ENCODE data around the gene RHOV. TPM values are rescaled to one million over a fixed set of nuclear protein-coding genes. Genes with fewer than 3 reads are reported as not detected.
"Not testable (repeated sequence)": the region's sequence is repeated elsewhere in the genome, so short reads cannot be mapped to it uniquely, and the experiment has no call there.

Gene RHOV
- total RNA-seq, 2 experiments from 2014 or later = 0.29 to 0.53 TPM

GRCh38 chr15:40869686-40870085 lies 4.3 kb downstream of the RHOV start:
- Mint-ChIP-seq H3K27ac (no peak overlapping the region), H3K27me3 (peaks cover 5% of the 10 kb centered on the region), H3K9me3 (no peaks in the 10 kb centered on the region), H3K4me1 (ENCODE audit: low read depth) (peaks cover 16% of the 10 kb centered on the region), H3K36me3 (no peaks in the 10 kb centered on the region), H3K4me3 (no peak overlapping the region)
- no peak for DNase-seq
- CTCF ChIA-PET = interaction anchor here (1.1 to 5.0 kb wide), 3 partner anchors 9 to 25 kb away, joined by 4 to 29 read pairs (median 8); partner anchors contain the start of gene VPS18
- intact Hi-C loops (cut with micrococcal nuclease) = no loop called here
- POLR2A ChIA-PET = interaction anchor here (1.2 to 1.4 kb wide), 2 partner anchors 9 to 24 kb away, joined by 3 to 5 read pairs; partner anchors contain the start of gene VPS18

- no peak overlapping the region for H3K27ac Mint-ChIP-seq
- ChIA-PET CTCF (no interaction called here), POLR2A (no interaction called here)
- no peak overlapping the region for H3K4me3 Mint-ChIP-seq
- intact Hi-C loops (cut with micrococcal nuclease) = no loop called here
- peaks cover 9% of the 10 kb centered on the region for H3K4me1 Mint-ChIP-seq (ENCODE audit: low read depth)
- no peak for DNase-seq
- no peaks in the 10 kb centered on the region for H3K27me3 Mint-ChIP-seq
- H3K9me3 Mint-ChIP-seq = no peaks in the 10 kb centered on the region
- no peaks in the 10 kb centered on the region for H3K36me3 Mint-ChIP-seq
Observed at GRCh38 chr15:40867199-40867598, 6.8 kb downstream of the RHOV start.

DNA sequence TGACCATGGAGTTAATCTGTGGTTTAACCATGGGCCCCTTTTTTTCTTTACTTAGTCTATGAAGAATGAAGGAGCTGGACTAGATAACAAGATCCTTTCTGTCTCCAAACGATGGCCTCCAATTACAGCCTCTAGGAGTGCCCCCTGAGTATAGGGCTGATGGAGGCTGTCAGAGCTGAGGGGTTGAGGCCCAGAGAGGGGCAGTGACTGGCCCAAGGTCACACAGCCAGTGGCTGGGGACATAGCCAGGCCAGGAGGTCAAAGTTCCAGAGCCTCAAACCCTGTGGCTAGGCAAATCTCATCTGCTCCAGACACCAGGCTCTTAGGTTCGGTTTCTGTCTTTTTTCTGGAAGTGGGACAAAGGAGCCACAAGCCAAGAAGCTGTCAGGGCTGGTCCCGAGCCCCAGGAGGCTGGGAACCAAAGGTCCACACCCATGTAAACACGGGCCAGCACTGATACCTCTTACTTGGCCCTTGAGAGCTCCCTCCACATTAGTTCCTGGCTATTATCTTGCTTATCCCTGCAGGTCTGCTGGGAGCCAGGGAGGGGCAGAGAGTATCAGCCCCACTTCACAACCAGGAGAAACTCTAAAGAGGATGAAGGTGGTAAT lies 10.3 kb downstream of the RHOV start:
- ChIA-PET CTCF (interaction anchor here (0.6 to 9.9 kb wide), 3 partner anchors 9 to 24 kb away, joined by 4 to 267 read pairs (median 9); partner anchors contain the start of gene RHOV), POLR2A (no interaction called here)
- Mint-ChIP-seq H3K4me3 (no peak overlapping the region), H3K27me3 (no peaks in the 10 kb centered on the region), H3K36me3 (no peaks in the 10 kb centered on the region), H3K4me1 (ENCODE audit: low read depth) (peaks cover 5% of the 10 kb centered on the region), H3K9me3 (no peaks in the 10 kb centered on the region), H3K27ac (no peak overlapping the region)
- DNase-seq = no peak
- intact Hi-C loops (cut with micrococcal nuclease) = no loop called here

GRCh38 chr15:40861147-40861546 lies 12.9 kb downstream of the RHOV start:
- H3K27ac Mint-ChIP-seq; H3K27me3 Mint-ChIP-seq; H3K9me3 Mint-ChIP-seq; H3K36me3 Mint-ChIP-seq; intact Hi-C loops (cut with micrococcal nuclease); H3K4me1 Mint-ChIP-seq (ENCODE audit: low read depth); H3K4me3 Mint-ChIP-seq; POLR2A ChIA-PET; DNase-seq: not testable (repeated sequence)
- CTCF ChIA-PET = interaction anchor here (0.7 to 9.9 kb wide), 5 partner anchors 10 to 27 kb away, joined by 3 to 267 read pairs (median 3); partner anchors contain the start of gene RHOV

GRCh38 chr15:40859206-40859851 lies 14.7 kb downstream of the RHOV start:
- Mint-ChIP-seq H3K27ac (no peak overlapping the region), H3K4me3 (no peak overlapping the region), H3K36me3 (no peaks in the 10 kb centered on the region), H3K9me3 (no peaks in the 10 kb centered on the region), H3K27me3 (no peaks in the 10 kb centered on the region), H3K4me1 (ENCODE audit: low read depth) (peaks cover 5% of the 10 kb centered on the region)
- ChIA-PET POLR2A (interaction anchor here (1.7 to 2.5 kb wide), 2 partner anchors 35 to 38 kb away, joined by 6 to 20 read pairs; partner anchors contain the start of gene VPS18), CTCF (interaction anchor here (0.6 to 9.9 kb wide), 47 partner anchors 9 to 486 kb away, joined by 3 to 267 read pairs (median 4); partner anchors contain the start of genes CHP1, DNAJC17, PPP1R14D and RPUSD2)
- DNase-seq = peak; percentile 92
- intact Hi-C loops (cut with micrococcal nuclease) = loop anchor here (1.0 kb wide), 2 partner anchors 14 to 35 kb away; partner anchors contain the start of gene VPS18

- no peaks in the 10 kb centered on the region for H3K9me3 Mint-ChIP-seq
Observed at GRCh38 chr15:40858706-40859105, 15.3 kb downstream of the RHOV start.

DNA sequence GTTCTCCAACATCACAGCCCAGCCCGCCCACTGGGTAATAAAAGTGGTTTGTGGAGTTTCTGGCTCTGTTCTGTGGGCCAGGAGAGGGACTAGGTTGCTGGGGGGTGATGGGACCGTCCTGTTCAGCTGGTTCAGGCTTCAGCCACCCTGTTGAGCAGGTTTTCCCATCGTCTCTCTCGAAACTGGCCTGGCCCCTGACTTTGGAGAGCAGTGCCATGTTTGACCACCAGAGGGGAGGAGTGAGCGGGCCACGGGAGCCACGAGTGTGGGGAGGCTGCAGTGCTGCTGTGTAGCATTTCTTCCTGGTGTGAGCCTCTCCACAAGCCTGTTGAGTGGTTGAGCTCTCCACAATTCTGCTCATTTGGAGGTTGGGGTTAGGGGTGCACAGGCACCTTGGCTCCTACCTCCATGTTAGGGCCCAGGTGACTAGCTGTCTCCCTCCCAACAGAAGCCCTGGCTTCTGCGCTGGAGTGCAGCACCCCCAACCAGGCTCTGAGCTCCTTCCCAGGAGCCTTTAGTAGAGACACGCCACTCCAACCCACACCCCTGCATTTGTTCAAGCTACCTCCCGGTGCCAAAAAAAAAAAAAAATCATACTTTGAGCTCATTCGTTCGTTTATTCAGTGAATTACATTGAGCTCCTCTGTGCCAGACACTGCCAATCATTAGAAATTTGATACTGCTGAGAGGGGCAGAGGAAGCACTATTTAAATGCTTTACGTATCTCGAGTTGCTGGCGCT lies 16.3 kb downstream of the RHOV start:
- Mint-ChIP-seq H3K27ac (no peak overlapping the region), H3K4me1 (ENCODE audit: low read depth) (peaks cover 5% of the 10 kb centered on the region), H3K27me3 (no peaks in the 10 kb centered on the region), H3K4me3 (no peak overlapping the region), H3K36me3 (no peaks in the 10 kb centered on the region), H3K9me3 (no peaks in the 10 kb centered on the region)
- intact Hi-C loops (cut with micrococcal nuclease) = no loop called here
- ChIA-PET CTCF (interaction anchor here (0.6 to 9.9 kb wide), 55 partner anchors 13 to 426 kb away, joined by 3 to 267 read pairs (median 4); partner anchors contain the start of genes C15orf62, CHAC1, DNAJC17 and PPP1R14D), POLR2A (interaction anchor here (0.6 to 2.5 kb wide), 6 partner anchors 13 to 40 kb away, joined by 3 to 20 read pairs (median 4); partner anchors contain the start of genes RHOV and VPS18)
- peak; percentile 88 for DNase-seq

More at GRCh38 chr15:40858706-40859105, 15.3 kb downstream of the RHOV start:
- intact Hi-C loops (cut with micrococcal nuclease) = loop anchor here (1.0 kb wide), 2 partner anchors 15 to 36 kb away; partner anchors contain the start of gene VPS18
- no peaks in the 10 kb centered on the region for H3K36me3 Mint-ChIP-seq
- CTCF ChIA-PET = interaction anchor here (0.6 to 9.9 kb wide), 52 partner anchors 8 to 374 kb away, joined by 3 to 267 read pairs (median 4); partner anchors contain the start of genes C15orf62, CHP1, DNAJC17 and PPP1R14D
- H3K4me1 Mint-ChIP-seq (ENCODE audit: low read depth) = peaks cover 5% of the 10 kb centered on the region
- H3K4me3 Mint-ChIP-seq = no peak overlapping the region
- no peaks in the 10 kb centered on the region for H3K27me3 Mint-ChIP-seq
- no peak overlapping the region for H3K27ac Mint-ChIP-seq
- no peak for DNase-seq
- POLR2A ChIA-PET = interaction anchor here (1.0 to 2.5 kb wide), 4 partner anchors 15 to 39 kb away, joined by 3 to 20 read pairs (median 6); partner anchors contain the start of genes RHOV and VPS18

DNA sequence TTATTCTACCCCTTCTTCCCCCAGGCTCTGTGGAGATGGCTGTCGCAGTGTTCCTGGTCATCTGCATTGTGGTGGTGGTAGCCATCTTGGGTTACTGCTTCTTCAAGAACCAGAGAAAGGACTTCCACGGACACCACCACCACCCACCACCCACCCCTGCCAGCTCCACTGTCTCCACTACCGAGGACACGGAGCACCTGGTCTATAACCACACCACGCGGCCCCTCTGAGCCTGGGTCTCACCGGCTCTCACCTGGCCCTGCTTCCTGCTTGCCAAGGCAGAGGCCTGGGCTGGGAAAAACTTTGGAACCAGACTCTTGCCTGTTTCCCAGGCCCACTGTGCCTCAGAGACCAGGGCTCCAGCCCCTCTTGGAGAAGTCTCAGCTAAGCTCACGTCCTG lies 17.3 kb downstream of the RHOV start:
- H3K36me3 Mint-ChIP-seq = no peaks in the 10 kb centered on the region
- CTCF ChIA-PET = interaction anchor here (0.7 to 9.9 kb wide), 15 partner anchors 12 to 265 kb away, joined by 3 to 267 read pairs (median 6); partner anchors contain the start of genes C15orf62, RAD51 and SPINT1
- POLR2A ChIA-PET = interaction anchor here (1.2 kb wide), 1 partner anchor 12 kb away, joined by 3 read pairs; no protein-coding TSS in a partner anchor
- H3K4me3 Mint-ChIP-seq = no peak overlapping the region
- intact Hi-C loops (cut with micrococcal nuclease) = no loop called here
- no peaks in the 10 kb centered on the region for H3K9me3 Mint-ChIP-seq
- H3K4me1 Mint-ChIP-seq (ENCODE audit: low read depth) = peaks cover 5% of the 10 kb centered on the region
- no peaks in the 10 kb centered on the region for H3K27me3 Mint-ChIP-seq
- H3K27ac Mint-ChIP-seq = no peak overlapping the region
- no peak for DNase-seq

GRCh38 chr15:40855706-40856234 lies 18.3 kb downstream of the RHOV start:
- DNase-seq = no peak
- intact Hi-C loops (cut with micrococcal nuclease) = no loop called here
- ChIA-PET POLR2A (no interaction called here), CTCF (interaction anchor here (1.2 to 9.9 kb wide), 7 partner anchors 11 to 161 kb away, joined by 3 to 267 read pairs (median 7); partner anchors contain the start of genes CHAC1, RAD51 and SPINT1)
- Mint-ChIP-seq H3K27ac (no peak overlapping the region), H3K9me3 (no peaks in the 10 kb centered on the region), H3K4me1 (ENCODE audit: low read depth) (peaks cover 5% of the 10 kb centered on the region), H3K36me3 (no peaks in the 10 kb centered on the region), H3K27me3 (no peaks in the 10 kb centered on the region), H3K4me3 (no peak overlapping the region)

GRCh38 chr15:40854161-40854560 lies 19.9 kb downstream of the RHOV start:
- H3K27me3 Mint-ChIP-seq = no peaks in the 10 kb centered on the region
- no peak overlapping the region for H3K27ac Mint-ChIP-seq
- intact Hi-C loops (cut with micrococcal nuclease) = no loop called here
- POLR2A ChIA-PET = no interaction called here
- no peaks in the 10 kb centered on the region for H3K36me3 Mint-ChIP-seq
- CTCF ChIA-PET = no interaction called here
- H3K4me1 Mint-ChIP-seq (ENCODE audit: low read depth) = no peaks in the 10 kb centered on the region
- H3K9me3 Mint-ChIP-seq = no peaks in the 10 kb centered on the region
- DNase-seq = no peak
- H3K4me3 Mint-ChIP-seq = no peak overlapping the region

DNA sequence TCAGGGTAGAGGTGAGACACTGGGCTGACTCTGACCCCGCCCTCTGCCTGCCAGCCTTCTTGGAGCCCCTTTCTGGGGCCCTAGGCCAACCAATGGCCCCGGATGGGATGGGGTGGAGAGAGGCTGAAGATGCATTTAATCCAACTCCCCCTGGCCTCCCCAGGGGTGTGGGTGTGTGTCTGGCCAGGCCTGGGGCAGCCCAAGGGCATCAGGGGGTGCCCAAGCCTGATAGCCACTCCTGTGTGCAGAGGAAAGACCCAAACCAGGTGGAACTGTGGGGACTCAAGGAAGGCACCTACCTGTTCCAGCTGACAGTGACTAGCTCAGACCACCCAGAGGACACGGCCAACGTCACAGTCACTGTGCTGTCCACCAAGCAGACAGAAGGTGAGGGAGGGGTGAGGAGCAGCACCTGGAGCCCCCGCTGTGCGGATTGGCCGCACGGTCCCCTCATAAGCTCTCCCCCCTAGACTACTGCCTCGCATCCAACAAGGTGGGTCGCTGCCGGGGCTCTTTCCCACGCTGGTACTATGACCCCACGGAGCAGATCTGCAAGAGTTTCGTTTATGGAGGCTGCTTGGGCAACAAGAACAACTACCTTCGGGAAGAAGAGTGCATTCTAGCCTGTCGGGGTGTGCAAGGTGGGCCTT lies 20.7 kb downstream of the RHOV start:
- CTCF ChIA-PET = no interaction called here
- Mint-ChIP-seq H3K4me3 (no peak overlapping the region), H3K27me3 (no peaks in the 10 kb centered on the region), H3K9me3 (no peaks in the 10 kb centered on the region), H3K27ac (no peak overlapping the region), H3K4me1 (ENCODE audit: low read depth) (no peaks in the 10 kb centered on the region), H3K36me3 (no peaks in the 10 kb centered on the region)
- intact Hi-C loops (cut with micrococcal nuclease) = no loop called here
- no peak for DNase-seq
- POLR2A ChIA-PET = no interaction called here

Measured in activated CD4-positive, alpha-beta memory T cell treated with anti-CD3 and anti-CD28 coated beads for 36 hours (primary cell).